Caco-2 (cell line): ENCODE data around the gene PKM. TPM values are rescaled to one million over a fixed set of nuclear protein-coding genes. Genes with fewer than 3 reads are reported as not detected.

Experiments
- BruUV-seq: library from RNA; stranded (reverse); fragments of 400-500 nt; replicated peaks from 2 replicates; lab custom pipeline; 2021; lab: Mats Ljungman, UMichigan
- CTCF ChIA-PET: fragments of 300-600 bp; sonication (Branson Sonifier 250); formaldehyde crosslinking; loops from one replicate; lab custom pipeline; 2022; ENCODE audit warnings: antibody characterized with exemption; lab: Charles Lee
- POLR2A ChIA-PET: fragments of 300-600 bp; sonication (Branson Sonifier 250); formaldehyde crosslinking; loops from one replicate; lab custom pipeline; 2022; ENCODE audit warnings: antibody characterized with exemption; lab: Charles Lee
- DNase-seq, 2 experiments: peaks; one replicate each; pipeline versions ENCODE4 v3.0.0 to v3.0.0-alpha.2; 2020 to 2022
- H3K27me3 ChIP-seq: replicated peaks from 2 replicates; pipeline ENCODE4 v1.6.0; 2011; ENCODE audit warnings: low read length; ENCODE audit not compliant: control insufficient read depth, insufficient read depth
- H3K36me3 ChIP-seq: 2 replicates; pipeline ENCODE4 v1.5.1; 2011; ENCODE audit warnings: low read length; ENCODE audit not compliant: control insufficient read depth, insufficient read depth
- H3K4me1 ChIP-seq: fragments of 250-450 bp; sonication (Bioruptor Pico); 2 replicates; pipeline ENCODE4 v1.5.1; 2020; ENCODE audit warnings: mild to moderate bottlenecking
- H3K4me3 ChIP-seq: 2 replicates; pipeline ENCODE4 v1.5.1; 2011; ENCODE audit warnings: low read depth, mild to moderate bottlenecking, control low read depth, low read length
- H3K9me3 ChIP-seq: fragments of 250-450 bp; sonication (Bioruptor Pico); 2 replicates; pipeline ENCODE4 v1.5.1; 2020; ENCODE audit warnings: mild to moderate bottlenecking, moderate library complexity
- H3K27ac Mint-ChIP-seq: one replicate; pipeline ENCODE4 v1.8.0; 2022; ENCODE audit warnings: mixed read lengths; ENCODE audit not compliant: unreplicated experiment
- H3K27me3 Mint-ChIP-seq: one replicate; pipeline ENCODE4 v1.8.0; 2022; ENCODE audit warnings: mixed read lengths; ENCODE audit not compliant: insufficient read depth, unreplicated experiment
- H3K36me3 Mint-ChIP-seq: one replicate; pipeline ENCODE4 v1.8.0; 2022; ENCODE audit warnings: mild to moderate bottlenecking, mixed read lengths; ENCODE audit not compliant: insufficient read depth, unreplicated experiment
- H3K4me1 Mint-ChIP-seq: one replicate; pipeline ENCODE4 v1.8.0; 2022; ENCODE audit warnings: low read depth, mixed read lengths; ENCODE audit not compliant: unreplicated experiment
- H3K4me3 Mint-ChIP-seq: one replicate; pipeline ENCODE4 v1.8.0; 2022; ENCODE audit warnings: mild to moderate bottlenecking, moderate library complexity, mixed read lengths; ENCODE audit not compliant: unreplicated experiment
- H3K9me3 Mint-ChIP-seq: one replicate; pipeline ENCODE4 v1.8.0; 2022; ENCODE audit warnings: mixed read lengths; ENCODE audit not compliant: unreplicated experiment
- CTCF ChIP-seq, 2 experiments: fragments of 200-600 bp in 1 of 2; IDR thresholded peaks; 1 replicate in 1 of 2; 2 replicates in 1 of 2; pipeline versions ENCODE4 v1.5.1 to v1.8.0; 2011 to 2022; ENCODE audit warnings: antibody characterized with exemption in 1 of 2, control low read depth in 1 of 2, inconsistent platforms in 1 of 2, low read depth in 1 of 2, low read length in 1 of 2, mild to moderate bottlenecking in 1 of 2, moderate library complexity in 1 of 2; ENCODE audit not compliant: insufficient read depth in 1 of 2, severe bottlenecking in 1 of 2, unreplicated experiment in 1 of 2
- intact Hi-C: fragments of 100-400 bp; cut with micrococcal nuclease; formaldehyde crosslinking; loops from one replicate; pipeline ENCODE4 v1.10.0; 2022; ENCODE audit not compliant: unreplicated experiment
- total RNA-seq: library from RNA; stranded (reverse); gene quantifications from 2 replicates; pipeline ENCODE4 v1.2.3, GENCODE V29; 2022

Gene PKM
- total RNA-seq, 1 experiment from 2014 or later = 733 TPM

- H3K9me3 ChIP-seq = no peaks in the 10 kb centered on the region
- no peak overlapping the region for H3K27ac Mint-ChIP-seq
- BruUV-seq = no TSS peak
- no peaks in the 10 kb centered on the region for H3K27me3 ChIP-seq
- peaks cover 8% of the 10 kb centered on the region for H3K4me1 ChIP-seq
- DNase-seq = no peak
- POLR2A ChIA-PET = no interaction called here
- no peaks in the 10 kb centered on the region for H3K4me1 Mint-ChIP-seq
- no peak overlapping the region for H3K4me3 Mint-ChIP-seq
- no peak for TF ChIP-seq CTCF (IDR thresholded peaks at IDR 0.05; ENCODE audit: insufficient read depth in 1 of 2, low read depth in 1 of 2, low read length in 1 of 2, severe bottlenecking in 1 of 2, unreplicated experiment in 1 of 2)
- peaks cover 16% of the 10 kb centered on the region for H3K36me3 Mint-ChIP-seq
- no peaks in the 10 kb centered on the region for H3K9me3 Mint-ChIP-seq
- CTCF ChIA-PET = interaction anchor here (0.6 kb wide), 1 partner anchor 249 kb away, joined by 5 read pairs; no protein-coding TSS in a partner anchor
- no peaks in the 10 kb centered on the region for H3K36me3 ChIP-seq
- no peaks in the 10 kb centered on the region for H3K27me3 Mint-ChIP-seq
- intact Hi-C loops = no loop called here
- no peak overlapping the region for H3K4me3 ChIP-seq
These were observed 8.7 kb upstream of the PKM start for GRCh38 chr15:72239652-72240051.

- no peak for TF ChIP-seq CTCF (IDR thresholded peaks at IDR 0.05; ENCODE audit: insufficient read depth in 1 of 2, low read depth in 1 of 2, low read length in 1 of 2, severe bottlenecking in 1 of 2, unreplicated experiment in 1 of 2)
- no peaks in the 10 kb centered on the region for H3K36me3 ChIP-seq
- CTCF ChIA-PET = interaction anchor here (0.5 kb wide), 1 partner anchor 554 kb away, joined by 3 read pairs; no protein-coding TSS in a partner anchor
- intact Hi-C loops = no loop called here
- peaks cover 8% of the 10 kb centered on the region for H3K4me1 ChIP-seq
- Mint-ChIP-seq H3K9me3 (no peaks in the 10 kb centered on the region), H3K27me3 (no peaks in the 10 kb centered on the region), H3K4me3 (no peak overlapping the region), H3K4me1 (no peaks in the 10 kb centered on the region), H3K27ac (no peak overlapping the region), H3K36me3 (peaks cover 16% of the 10 kb centered on the region)
- no peak for DNase-seq
- no TSS peak for BruUV-seq
- no peaks in the 10 kb centered on the region for H3K9me3 ChIP-seq
- H3K4me3 ChIP-seq = no peak overlapping the region
- no peaks in the 10 kb centered on the region for H3K27me3 ChIP-seq
- POLR2A ChIA-PET = no interaction called here
These were observed 7.6 kb upstream of the PKM start for GRCh38 chr15:72238586-72238985.

- no peaks in the 10 kb centered on the region for H3K9me3 Mint-ChIP-seq
- TF ChIP-seq CTCF (IDR thresholded peaks at IDR 0.05; ENCODE audit: insufficient read depth in 1 of 2, low read depth in 1 of 2, low read length in 1 of 2, severe bottlenecking in 1 of 2, unreplicated experiment in 1 of 2) = no peak
- ChIA-PET CTCF (interaction anchor here (0.6 kb wide), 1 partner anchor 152 kb away, joined by 3 read pairs; no protein-coding TSS in a partner anchor), POLR2A (no interaction called here)
- Histone ChIP-seq H3K4me1 (peaks cover 9% of the 10 kb centered on the region), H3K9me3 (no peaks in the 10 kb centered on the region), H3K36me3 (no peaks in the 10 kb centered on the region), H3K4me3 (no peak overlapping the region), H3K27me3 (no peaks in the 10 kb centered on the region)
- peaks cover 16% of the 10 kb centered on the region for H3K36me3 Mint-ChIP-seq
- H3K27me3 Mint-ChIP-seq = no peaks in the 10 kb centered on the region
- BruUV-seq = no TSS peak
- intact Hi-C loops = no loop called here
- no peak overlapping the region for H3K4me3 Mint-ChIP-seq
- H3K4me1 Mint-ChIP-seq = no peaks in the 10 kb centered on the region
- DNase-seq = no peak
- no peak overlapping the region for H3K27ac Mint-ChIP-seq
These were observed 6.8 kb upstream of the PKM start for GRCh38 chr15:72237853-72238224.
